Brain pericyte (primary cell): ENCODE data around the gene TMIGD1.
A peak's percentile ranks its signal among the peaks of the same experiment; 100 is the strongest.
"Not testable (repeated sequence)": the region's sequence is repeated elsewhere in the genome, so short reads cannot be mapped to it uniquely, and the experiment has no call there.

Experiments used
- DNase-seq: peaks from one replicate; pipeline ENCODE4 v3.0.0-alpha.2; 2012; ENCODE audit warnings: low read depth, low spot score

Gene TMIGD1

GRCh38 chr17:30358055-30358760 is 24.4 kb upstream of the TMIGD1 start:
- no peak for DNase-seq

- no peak for DNase-seq
Observed at GRCh38 chr17:30357476-30357875, 23.6 kb upstream of the TMIGD1 start.

- DNase-seq, result no peak
Observed at GRCh38 chr17:30354701-30355100, 20.8 kb upstream of the TMIGD1 start.

GRCh38 chr17:30352240-30352814 is 18.5 kb upstream of the TMIGD1 start:
- DNase-seq, result no peak

- DNase-seq, result no peak
Observed at GRCh38 chr17:30351735-30352134, 17.9 kb upstream of the TMIGD1 start.

- not testable (repeated sequence) for DNase-seq
Observed at GRCh38 chr17:30351263-30351662, 17.4 kb upstream of the TMIGD1 start.

- no peak for DNase-seq
Observed at GRCh38 chr17:30349252-30349651, 15.4 kb upstream of the TMIGD1 start.

GRCh38 chr17:30347488-30347887 is 13.6 kb upstream of the TMIGD1 start:
- no peak for DNase-seq

GRCh38 chr17:30346221-30346795 is 12.5 kb upstream of the TMIGD1 start:
- DNase-seq, result no peak

- no peak for DNase-seq
Observed at GRCh38 chr17:30345527-30346075, 11.7 kb upstream of the TMIGD1 start.

- DNase-seq, result no peak
Observed at GRCh38 chr17:30345089-30345433, 11.2 kb upstream of the TMIGD1 start.

- DNase-seq, result peak; percentile 24
Observed at GRCh38 chr17:30344283-30345088, 10.6 kb upstream of the TMIGD1 start.

GRCh38 chr17:30343796-30344195 is 9.9 kb upstream of the TMIGD1 start:
- DNase-seq, result no peak

GRCh38 chr17:30343244-30343643 is 9.4 kb upstream of the TMIGD1 start:
- not testable (repeated sequence) for DNase-seq

- DNase-seq, result no peak
Observed at GRCh38 chr17:30341703-30342249, 7.9 kb upstream of the TMIGD1 start.

GRCh38 chr17:30340801-30341356 is 7.0 kb upstream of the TMIGD1 start:
- no peak for DNase-seq

- no peak for DNase-seq
Observed at GRCh38 chr17:30339086-30339485, 5.2 kb upstream of the TMIGD1 start.

- DNase-seq, result no peak
Observed at GRCh38 chr17:30337393-30337999, 3.6 kb upstream of the TMIGD1 start.

GRCh38 chr17:30336369-30337171 is 2.7 kb upstream of the TMIGD1 start:
- DNase-seq, result no peak

GRCh38 chr17:30334421-30334820 is 564 bp upstream of the TMIGD1 start:
- no peak for DNase-seq
